Thyroid gland (tissue), 4 donors: ENCODE data around the gene INSM1.

ENCODE experiments used
- CTCF ChIP-seq, 6 experiments: fragments of 200-600 bp in 3 of 6; fragments of 450-650 bp in 3 of 6; sonication (generic) in 3 of 6; IDR thresholded peaks; one replicate each; pipeline ENCODE4 v1.5.1; 2016 to 2019; ENCODE audit warnings: antibody characterized with exemption in 6 of 6, mild to moderate bottlenecking in 2 of 6, inconsistent platforms in 1 of 6, moderate library complexity in 1 of 6
- POLR2A ChIP-seq, 2 donors: fragments of 450-650 bp; IDR thresholded peaks; one replicate each; pipeline ENCODE4 v1.6.1; 2017; ENCODE audit warnings: antibody characterized with exemption in 2 of 2, mild to moderate bottlenecking in 2 of 2, moderate library complexity in 1 of 2

- TF ChIP-seq CTCF (IDR thresholded peaks at IDR 0.05) (no peak), POLR2A (IDR thresholded peaks at IDR 0.05) (no peak)
Observed at GRCh38 chr20:20413810-20414281, 45.9 kb downstream of the INSM1 start.
